ENCODE data around the gene PLAGL1.

The PLAGL1 gene

DNA sequence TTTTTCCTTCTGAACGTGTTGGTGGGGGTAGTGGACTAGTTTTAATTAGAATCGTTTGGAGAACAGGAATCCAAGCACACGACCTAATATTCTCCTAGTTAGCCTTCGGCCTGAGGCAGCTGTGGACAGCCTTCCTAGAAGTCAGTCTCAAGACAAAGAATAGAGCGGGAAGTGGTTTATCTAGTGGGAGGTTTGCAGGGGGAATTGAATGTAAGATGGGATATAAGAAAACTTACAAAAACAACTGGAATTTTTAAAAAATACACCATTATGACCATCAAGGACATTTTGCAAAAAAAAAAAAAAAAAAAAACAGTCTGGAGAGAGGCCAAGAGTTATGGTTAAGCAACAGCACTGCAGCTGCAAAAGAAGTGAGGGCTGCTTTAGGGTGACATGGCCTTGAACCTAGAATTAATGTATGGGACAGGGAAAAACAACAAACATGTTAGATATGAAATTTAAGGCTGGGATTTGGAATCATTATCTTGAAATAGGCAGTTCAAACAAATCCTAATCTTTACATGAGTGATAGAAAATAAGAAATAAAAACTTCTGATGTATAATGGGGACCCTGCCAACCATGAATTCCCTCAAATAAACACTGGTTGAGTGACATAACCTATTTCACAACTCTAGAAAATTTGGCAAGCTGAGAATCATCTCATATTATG, 40.2 kb downstream of the PLAGL1 start:
- in situ Hi-C loops (cut with MboI; ENCODE audit: low sequenced_read_pairs) = no loop called here

DNA sequence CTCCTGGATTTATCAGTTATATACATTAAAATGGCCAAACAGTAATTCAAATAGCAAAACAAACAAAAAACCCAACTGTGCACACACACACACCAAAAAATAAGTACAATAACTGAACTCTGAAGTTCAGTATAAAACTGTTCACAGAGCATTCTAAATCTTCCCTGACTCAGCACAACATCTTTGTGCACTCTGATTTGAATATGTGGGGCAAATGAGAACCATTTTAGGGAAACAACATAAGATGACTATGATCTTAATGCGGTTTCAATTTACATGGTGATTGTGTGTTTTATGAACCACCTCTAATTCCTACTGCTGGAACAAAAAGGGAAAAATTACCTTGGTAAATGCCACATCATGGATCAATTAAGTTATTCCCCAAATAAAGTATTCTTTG, 41.7 kb downstream of the PLAGL1 start:
- in situ Hi-C loops (cut with MboI; ENCODE audit: low sequenced_read_pairs) = no loop called here

DNA sequence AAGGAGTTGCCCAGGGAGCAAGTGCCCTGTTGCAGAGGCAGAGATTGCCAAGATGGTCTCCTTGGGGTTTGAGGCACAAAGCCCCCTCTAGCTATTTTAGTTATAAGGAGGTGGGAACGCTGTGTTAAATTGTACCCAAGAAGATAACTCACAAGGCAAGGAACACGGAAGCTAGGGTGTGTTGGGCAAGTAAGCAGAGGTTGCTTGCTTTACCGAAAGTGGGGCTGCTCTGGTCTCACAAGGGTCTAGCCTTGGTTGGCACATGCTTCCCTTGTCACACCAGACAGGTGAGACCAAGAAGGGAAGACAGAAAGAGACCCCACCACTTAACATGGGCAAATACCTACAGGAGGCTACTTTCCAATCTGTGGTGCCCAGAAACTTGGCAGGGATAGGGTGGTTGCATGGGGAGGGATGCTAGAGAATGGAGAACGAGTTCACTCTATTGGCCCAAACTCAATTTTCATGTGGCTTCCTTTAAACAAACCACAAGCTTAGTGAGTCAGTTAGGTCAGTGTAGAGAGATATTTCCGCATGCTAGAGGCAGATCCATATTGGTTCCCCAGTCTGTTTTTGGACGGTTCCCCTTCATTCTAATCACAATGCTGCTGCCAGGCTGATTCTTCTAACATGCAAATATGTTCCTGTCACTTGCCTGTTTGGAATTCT, 42.4 kb downstream of the PLAGL1 start:
- in situ Hi-C loops (cut with MboI; ENCODE audit: low sequenced_read_pairs) = no loop called here

GRCh38 chr6:143964674-143965081, 43.4 kb downstream of the PLAGL1 start:
- in situ Hi-C loops (cut with MboI; ENCODE audit: low sequenced_read_pairs) = no loop called here

DNA sequence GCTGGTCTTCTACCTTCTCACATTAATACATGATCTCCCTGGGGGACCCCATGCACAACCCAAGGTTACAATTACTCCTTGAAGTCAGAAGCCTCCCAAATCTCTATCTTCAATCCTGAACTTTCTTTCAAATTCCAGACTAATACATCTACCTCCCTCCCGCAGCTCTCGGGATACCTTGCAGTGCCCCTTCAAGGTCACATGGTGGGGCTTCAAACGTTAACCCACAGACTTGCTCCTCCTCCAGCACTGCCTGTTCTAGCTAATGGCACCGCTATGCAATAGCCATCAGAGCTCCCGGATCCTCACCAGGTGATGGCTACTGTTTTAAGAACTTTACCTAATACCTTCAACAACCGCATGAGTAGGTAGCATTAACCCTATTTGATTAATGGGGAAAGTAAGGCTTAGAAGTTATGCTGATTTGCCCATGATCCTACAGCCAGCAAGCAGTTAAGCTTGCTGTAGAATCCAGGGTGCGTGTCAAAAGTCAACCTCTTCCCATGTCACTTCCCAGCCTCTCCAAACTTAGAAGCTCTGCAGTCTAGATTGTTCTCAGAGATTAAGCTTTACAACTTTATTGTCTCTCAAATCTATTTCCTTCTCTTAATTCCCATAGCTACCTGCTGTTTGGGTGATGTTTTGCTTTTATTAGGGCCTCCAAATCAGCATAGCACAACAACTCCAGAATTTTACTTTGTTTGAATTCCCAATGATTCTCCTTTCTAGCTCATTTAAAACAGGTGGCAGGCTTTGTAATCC, 44.7 kb downstream of the PLAGL1 start:
- in situ Hi-C loops (cut with MboI; ENCODE audit: low sequenced_read_pairs) = no loop called here

- in situ Hi-C loops (cut with MboI; ENCODE audit: low sequenced_read_pairs) = no loop called here
These were observed 45.9 kb downstream of the PLAGL1 start for GRCh38 chr6:143961886-143962878.

DNA sequence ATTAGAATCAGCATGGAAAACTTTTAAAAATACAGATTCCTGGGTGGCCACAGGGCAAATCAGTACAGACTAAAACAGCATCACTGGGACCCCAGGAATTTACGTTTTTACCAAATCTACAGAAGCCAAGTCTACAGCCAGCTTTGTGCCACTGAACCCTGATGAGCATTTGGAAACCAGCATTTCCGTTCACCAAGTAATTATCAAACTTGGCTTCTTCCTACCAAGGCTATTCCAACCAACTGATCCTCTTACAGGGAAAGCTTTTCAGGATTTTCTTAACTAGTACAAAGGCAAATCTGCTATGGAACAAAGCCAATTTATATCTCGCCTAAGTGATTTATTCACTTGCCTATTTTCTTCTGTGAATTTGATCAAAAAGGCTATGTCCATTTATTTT, 47.0 kb downstream of the PLAGL1 start:
- in situ Hi-C loops (cut with MboI; ENCODE audit: low sequenced_read_pairs) = no loop called here

DNA sequence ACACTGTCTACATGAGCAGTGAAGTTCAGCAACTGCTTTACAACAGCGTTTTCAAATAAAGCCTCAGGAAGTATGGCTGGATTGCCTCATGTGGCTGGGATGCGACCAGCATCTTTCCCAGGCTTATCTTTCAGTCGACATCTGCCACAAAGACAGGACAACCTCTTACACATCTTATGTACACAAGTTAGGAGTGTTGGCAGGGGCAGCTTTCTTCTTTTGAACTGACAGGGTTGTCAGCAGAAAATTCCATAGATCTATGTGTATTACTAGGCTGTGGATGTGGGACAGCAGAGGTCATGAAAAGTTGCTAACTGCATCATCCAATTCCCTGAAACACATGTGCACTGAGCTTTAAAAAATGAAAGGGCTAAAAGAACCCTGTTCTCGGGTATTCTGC, 48.1 kb downstream of the PLAGL1 start:
- in situ Hi-C loops (cut with MboI; ENCODE audit: low sequenced_read_pairs) = no loop called here

DNA sequence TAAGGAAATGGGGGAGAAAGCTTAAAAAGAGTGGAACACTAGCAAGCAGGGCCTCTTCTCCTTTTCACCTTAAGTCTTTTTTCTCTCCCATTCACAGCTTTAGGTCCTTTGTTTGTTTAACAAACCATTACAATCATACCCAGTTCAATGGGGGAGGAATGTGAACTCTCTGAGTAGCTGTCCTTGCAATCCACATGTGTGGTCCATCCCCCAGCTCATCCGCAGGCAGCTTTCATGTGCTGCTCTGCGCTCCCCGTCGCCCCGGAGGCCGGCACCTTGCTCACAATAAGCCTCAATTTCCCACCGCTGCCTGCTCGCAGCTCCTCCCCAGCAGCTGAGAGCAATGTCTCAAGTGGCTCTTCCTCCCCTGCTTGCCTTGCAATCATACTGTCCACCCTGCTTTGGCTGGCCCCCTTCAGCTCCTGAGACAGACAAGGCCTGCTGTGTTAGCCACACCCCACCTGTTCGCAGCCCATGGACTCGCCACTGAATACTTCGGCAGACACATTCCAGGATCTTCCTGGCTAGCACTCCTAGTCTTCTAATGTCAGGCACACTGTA, 49.1 kb downstream of the PLAGL1 start:
- in situ Hi-C loops (cut with MboI; ENCODE audit: low sequenced_read_pairs) = no loop called here

DNA sequence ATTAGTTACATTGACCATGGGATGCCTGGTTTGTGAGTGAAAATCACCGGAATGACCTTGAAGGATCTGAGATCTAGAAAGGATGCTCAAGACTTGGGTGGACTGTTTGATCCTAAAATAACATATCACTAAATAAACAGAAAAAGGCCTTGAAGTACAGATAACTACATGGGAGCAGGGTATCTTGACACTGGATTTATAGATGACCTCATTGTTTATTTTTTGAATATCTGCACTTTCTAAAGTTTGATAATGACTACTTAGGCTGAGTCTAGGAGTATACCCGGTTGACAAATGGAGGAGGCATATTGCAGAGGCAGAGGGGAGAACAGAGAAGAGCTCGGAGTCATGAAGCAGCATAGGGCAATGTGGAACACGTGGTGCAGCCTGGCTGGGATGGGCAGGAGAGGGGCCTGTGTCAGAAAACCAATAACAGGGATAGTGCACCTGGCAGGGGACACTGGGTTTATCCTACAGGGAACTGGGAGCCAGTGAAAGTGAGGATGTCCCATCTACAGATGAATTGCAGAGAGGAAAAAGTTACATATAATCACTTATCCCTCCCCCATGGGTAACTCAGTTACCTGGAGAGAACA, 50.3 kb downstream of the PLAGL1 start:
- in situ Hi-C loops (cut with MboI; ENCODE audit: low sequenced_read_pairs) = no loop called here

DNA sequence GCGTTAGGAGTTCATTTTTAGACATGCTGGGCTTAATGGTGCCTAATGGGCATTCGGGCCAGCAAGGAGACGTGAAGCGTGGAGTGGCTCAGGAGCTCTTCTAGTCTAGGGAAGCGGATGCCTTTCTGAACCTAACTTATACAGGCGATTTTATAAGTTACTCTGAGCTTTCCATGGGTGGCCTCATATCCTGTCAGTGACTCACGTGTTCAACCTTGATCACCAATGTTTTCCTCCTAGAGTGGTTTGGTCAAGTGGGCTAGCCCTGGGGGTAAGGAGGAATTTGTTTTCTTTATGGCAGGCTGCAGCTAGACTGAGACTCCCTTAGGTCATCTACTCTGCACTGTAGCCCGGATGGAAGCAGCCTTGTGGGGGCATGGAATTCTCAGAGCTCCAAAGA, 52.1 kb downstream of the PLAGL1 start:
- in situ Hi-C loops (cut with MboI; ENCODE audit: low sequenced_read_pairs) = no loop called here

DNA sequence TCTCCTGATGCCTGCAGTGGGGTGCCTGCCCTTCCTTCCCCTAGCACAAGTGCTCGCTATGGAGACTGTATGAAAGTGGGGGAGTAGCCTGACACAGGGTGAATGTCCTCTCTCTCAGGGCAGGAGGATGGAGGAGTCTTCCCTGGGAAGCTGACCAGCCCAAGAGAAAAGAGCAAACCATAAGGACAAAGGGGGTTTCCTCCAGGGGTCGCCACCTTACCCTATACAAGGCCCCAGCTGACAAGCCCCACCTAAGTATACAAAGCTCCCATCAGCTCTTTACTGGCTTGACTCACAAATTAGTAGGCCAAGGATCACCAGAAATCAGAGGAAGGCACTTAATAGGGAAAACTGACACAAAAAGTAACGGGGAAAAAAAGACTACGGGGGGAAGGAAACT, 54.1 kb downstream of the PLAGL1 start:
- in situ Hi-C loops (cut with MboI; ENCODE audit: low sequenced_read_pairs) = no loop called here

DNA sequence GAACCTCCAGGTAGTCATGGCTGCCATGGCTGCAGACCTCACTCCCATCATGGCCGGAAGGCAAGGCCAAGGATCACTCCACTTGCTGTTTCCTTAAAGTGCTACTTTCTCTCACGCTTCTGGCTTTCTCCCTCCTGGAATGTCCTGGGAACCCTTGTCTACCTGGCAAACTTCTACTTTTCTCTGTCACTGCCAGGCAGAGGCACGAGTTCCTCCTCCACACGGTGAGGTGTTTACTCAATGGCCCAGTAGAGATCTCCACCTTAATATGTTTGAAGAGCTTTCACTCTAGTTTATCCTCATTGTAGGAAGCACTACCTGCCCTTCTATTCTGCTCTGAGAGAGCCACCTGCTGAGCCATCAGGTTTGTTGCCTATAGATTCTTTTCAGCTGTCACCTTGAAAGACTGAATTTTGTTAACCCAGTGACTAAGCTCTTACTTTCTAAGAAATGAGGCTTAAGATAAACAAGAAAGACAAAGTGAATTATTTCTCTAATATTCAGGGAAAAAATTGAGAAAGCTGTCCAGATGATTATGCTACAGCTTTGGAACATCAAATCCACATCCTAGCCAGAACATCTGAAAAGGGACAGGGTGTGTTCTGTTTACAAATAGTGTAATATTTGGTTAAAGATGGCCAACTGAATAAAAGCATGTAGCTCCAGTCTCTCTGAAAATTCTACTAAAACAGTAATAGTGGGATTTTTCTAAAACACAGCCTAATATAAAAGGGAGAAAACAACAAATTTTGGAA, 54.9 kb downstream of the PLAGL1 start:
- in situ Hi-C loops (cut with MboI; ENCODE audit: low sequenced_read_pairs) = no loop called here

GRCh38 chr6:143952060-143952778, 55.8 kb downstream of the PLAGL1 start:
- in situ Hi-C loops (cut with MboI; ENCODE audit: low sequenced_read_pairs) = no loop called here

DNA sequence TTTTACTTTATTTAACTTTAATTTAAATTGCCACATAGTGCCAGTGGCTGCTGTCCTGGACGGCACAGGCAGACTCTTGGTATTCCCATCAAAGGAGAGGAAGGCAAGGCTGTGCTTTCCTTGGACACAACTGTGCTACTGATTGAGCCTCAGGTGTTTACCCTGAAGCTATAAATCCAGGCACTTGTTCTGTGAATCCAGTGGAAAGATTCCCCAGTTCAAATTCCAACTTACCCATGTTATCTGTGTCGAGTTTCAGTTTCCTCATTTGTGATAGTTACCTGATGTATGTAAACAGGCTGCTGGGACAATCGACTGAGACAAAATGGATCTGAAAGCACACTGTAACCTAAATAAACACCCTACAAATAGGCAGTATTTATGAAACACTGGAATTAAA, 57.2 kb downstream of the PLAGL1 start:
- in situ Hi-C loops (cut with MboI; ENCODE audit: low sequenced_read_pairs) = no loop called here

DNA sequence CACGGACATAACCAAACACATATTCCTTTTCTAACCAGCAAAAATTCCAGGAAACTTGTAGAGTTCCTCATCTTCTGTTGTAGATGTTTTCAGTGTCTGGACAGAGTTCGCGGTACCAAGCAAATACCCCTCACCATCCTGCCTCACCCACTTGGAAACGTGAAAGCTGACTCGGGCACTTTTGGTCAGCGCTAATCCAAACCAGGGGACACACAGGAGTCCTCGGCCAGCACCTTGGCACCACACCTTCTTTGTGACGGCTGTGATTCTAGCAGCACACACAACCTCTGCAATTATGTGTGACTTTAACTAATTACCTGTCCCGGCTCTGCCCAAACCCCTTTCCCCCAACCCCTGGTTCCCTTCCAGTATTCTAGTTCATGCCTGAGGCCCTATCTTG, 58.1 kb downstream of the PLAGL1 start:
- in situ Hi-C loops (cut with MboI; ENCODE audit: low sequenced_read_pairs) = no loop called here

DNA sequence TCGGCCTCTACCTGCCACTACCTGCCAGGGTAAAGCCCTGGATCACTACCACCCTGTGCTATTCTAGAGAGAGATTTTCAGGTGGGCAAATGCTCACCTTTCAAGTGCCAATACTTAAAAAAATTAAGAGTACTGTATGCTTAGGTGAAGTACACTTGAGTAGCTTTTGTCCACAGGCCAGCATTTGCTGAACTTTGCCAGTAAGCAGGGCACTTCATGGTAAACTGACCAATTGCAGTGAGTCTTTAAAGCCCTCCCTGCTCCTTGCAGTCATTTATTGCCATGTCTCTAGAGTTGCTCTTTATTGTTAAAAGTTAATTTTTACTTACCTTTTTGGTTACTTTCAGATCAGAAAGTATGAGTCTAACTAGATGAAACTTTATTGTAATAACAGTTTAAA, 58.5 kb downstream of the PLAGL1 start:
- in situ Hi-C loops (cut with MboI; ENCODE audit: low sequenced_read_pairs) = no loop called here

DNA sequence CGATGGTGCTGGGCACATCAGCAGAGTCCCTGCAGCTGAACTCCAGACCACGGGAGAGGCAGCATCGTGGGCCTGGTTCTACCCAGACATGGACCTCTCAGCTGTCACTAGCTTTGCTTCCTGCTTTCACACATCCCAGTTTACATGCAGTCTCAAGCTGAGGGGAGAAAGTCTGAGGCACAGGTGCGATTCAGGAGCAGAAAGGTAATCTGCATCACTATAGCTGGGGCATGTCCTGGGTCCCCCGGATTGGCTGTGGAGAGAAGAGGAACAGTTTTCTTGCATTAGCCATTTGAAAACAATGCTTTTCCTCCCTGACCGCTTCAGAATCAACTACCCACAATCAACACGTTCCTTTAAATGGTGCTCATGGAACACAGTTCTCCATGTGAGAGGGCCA, 59.9 kb downstream of the PLAGL1 start:
- in situ Hi-C loops (cut with MboI; ENCODE audit: low sequenced_read_pairs) = no loop called here

Measured in HL-60/S4 treated with retinoic acid at 250 ng/mL for 4 days and 3 days (cell line).